Measurements from ENCODE around the gene KCNMA1.

GRCh38 chr10:77004917-77005564, 632.6 kb downstream of the KCNMA1 start:
- TF ChIP-seq YY1 (IDR thresholded peaks at IDR 0.05; ENCODE audit: low read depth) (no peak), EGR1 (IDR thresholded peaks at IDR 0.05) (no peak), EP300 (IDR thresholded peaks at IDR 0.05; ENCODE audit: borderline replicate concordance) (no peak), FOXM1 (IDR thresholded peaks at IDR 0.05; ENCODE audit: borderline replicate concordance, low read depth) (no peak), CEBPB (IDR thresholded peaks at IDR 0.05) (no peak)

Measured in Ishikawa (cell line).